Psoas muscle (tissue), 8 donors: ENCODE measurements around the gene ING3. TPM values are rescaled to one million over a fixed set of nuclear protein-coding genes. Genes with fewer than 3 reads are reported as not detected.
A peak's percentile ranks its signal among the peaks of the same experiment; 100 is the strongest.

Source experiments
- ATAC-seq, 4 donors: fragments of 200-7000 bp; cut with Tn5 transposase; one replicate each; pipeline ENCODE4 v1.9.1; 2020; ENCODE audit warnings: moderate library complexity in 3 of 4, mild to moderate bottlenecking in 2 of 4
- DNase-seq, 2 donors: peaks; one replicate each; pipeline ENCODE4 v3.0.0-alpha.2; 2020
- H3K27ac ChIP-seq: fragments of 200-600 bp; one replicate; pipeline ENCODE4 v1.8.0; 2022
- H3K27me3 ChIP-seq, 3 donors: fragments of 200-600 bp in 1 of 3; one replicate each; pipeline versions ENCODE4 v1.6.1 to v1.8.0; 2013 to 2022; ENCODE audit warnings: low read length in 2 of 3, mild to moderate bottlenecking in 2 of 3, moderate library complexity in 1 of 3; ENCODE audit not compliant: insufficient read depth in 3 of 3
- H3K36me3 ChIP-seq, 2 donors: fragments of 200-600 bp in 1 of 2; one replicate each; pipeline versions ENCODE4 v1.6.1 to v1.8.0; 2013 to 2022; ENCODE audit warnings: low read depth in 1 of 2, mild to moderate bottlenecking in 1 of 2, moderate library complexity in 1 of 2; ENCODE audit not compliant: insufficient read depth in 1 of 2
- H3K4me1 ChIP-seq: fragments of 200-600 bp; one replicate; pipeline ENCODE4 v1.8.0; 2022
- H3K4me3 ChIP-seq: fragments of 200-600 bp; one replicate; pipeline ENCODE4 v1.8.0; 2022; ENCODE audit warnings: mild to moderate bottlenecking
- H3K9me3 ChIP-seq: fragments of 200-600 bp; one replicate; pipeline ENCODE4 v1.8.0; 2022
- CTCF ChIP-seq: fragments of 200-600 bp; IDR thresholded peaks from one replicate; pipeline ENCODE4 v1.8.0; 2022; ENCODE audit warnings: antibody characterized with exemption
- WGBS, 3 donors: extraction: QIAGEN DNeasy Blood & Tissue Kit; methylation state at CpG; one replicate each; pipeline versions ENCODE4 v1.1.6 to v1.1.7; 2013; 5-methylcytosine and 5-hydroxymethylcytosine counted together
- intact Hi-C, 2 donors: fragments of 100-400 bp; cut with DNase I; formaldehyde crosslinking; loops; one replicate each; pipeline versions ENCODE4 v1.11.0 to v1.14.2; 2022
- polyA plus RNA-seq, 3 donors: library from polyadenylated mRNA; stranded (reverse); fragments of 200-250 nt; gene quantifications; one replicate each; pipeline ENCODE4 v1.2.3, GENCODE V29; 2013
- total RNA-seq, 4 donors: library from RNA; stranded (reverse); fragmentation: NEBNext Ultra II Directional in 2 of 4; extraction: Animal tissue kit (Norgen Biotek cat#: 25700) in 2 of 4; gene quantifications; one replicate each; pipeline versions ENCODE4 v1.2.1 to v1.2.4, GENCODE V29; 2021 to 2023
- donor health status: healthy with polysubstance abuse.
- donor health status: DM: no; HTN: no; CAD: no; lungs with moderate emphysema.
- donor health status: Bipolar disorder and iron deficiency.
- donor health status: healthy.
- donor health status: DM: yes; HTN: yes; CAD: no.
- donor health status: DM: no; HTN: no; CAD: no.
- donor health status: DM: no; HTN: no; CAD: no.
- donor health status: DM: yes; HTN: yes; CAD: no.

ING3 gene
- total and polyA plus RNA-seq, 7 donors: 5.5 to 10.1 (median 8.3) TPM

- peaks cover 0 to 51% of the 10 kb centered on the region in 2 donors for H3K36me3 ChIP-seq
- ATAC-seq (no peak), DNase-seq (no peak)
- WGBS, 3 donors: 48 to 59% (median 51%) methylated on average over 2 of the region's 2 CpGs
- peak overlapping the region; percentile 73 for H3K4me3 ChIP-seq
- H3K27me3 ChIP-seq: no peaks in the 10 kb centered on the region
- H3K4me1 ChIP-seq: peaks cover 19% of the 10 kb centered on the region
- H3K9me3 ChIP-seq: no peaks in the 10 kb centered on the region
- intact Hi-C loops: loop anchor here in 1 of 2 donors (5.0 kb wide), 1 partner anchor 35 kb away; the partner anchor contains the start of gene CPED1
- peak overlapping the region; percentile 91 for H3K27ac ChIP-seq
- TF ChIP-seq CTCF: no peak
Observed at GRCh38 chr7:120951826-120952225, 1.2 kb downstream of the ING3 start.

GRCh38 chr7:120955577-120956149 is 5.1 kb downstream of the ING3 start:
- Histone ChIP-seq H3K36me3 (peaks cover 4 to 76% of the 10 kb centered on the region in 2 donors), H3K4me1 (peaks cover 21% of the 10 kb centered on the region), H3K27me3 (no peaks in the 10 kb centered on the region), H3K27ac (no peak overlapping the region), H3K4me3 (no peak overlapping the region), H3K9me3 (no peaks in the 10 kb centered on the region)
- no peak for TF ChIP-seq CTCF
- intact Hi-C loops: no loop called here
- DNase-seq (no peak), ATAC-seq (no peak)
- 88 to 94% (median 89%) methylated on average over 3 of the region's 3 CpGs for WGBS, 3 donors

- ATAC-seq: no peak
- WGBS, 3 donors: 78 to 83% (median 83%) methylated on average over 8 of the region's 8 CpGs
- DNase-seq: no peak
- Histone ChIP-seq H3K27me3 (no peaks in the 10 kb centered on the region), H3K4me1 (peaks cover 17% of the 10 kb centered on the region), H3K9me3 (no peaks in the 10 kb centered on the region), H3K4me3 (no peak overlapping the region), H3K27ac (no peak overlapping the region), H3K36me3 (peaks cover 4 to 56% of the 10 kb centered on the region in 2 donors)
- intact Hi-C loops: no loop called here
- no peak for TF ChIP-seq CTCF
Observed at GRCh38 chr7:120959929-120960484, 9.4 kb downstream of the ING3 start.

GRCh38 chr7:120960714-120961113 is 10.1 kb downstream of the ING3 start:
- H3K36me3 ChIP-seq: peaks cover 4 to 56% of the 10 kb centered on the region in 2 donors
- intact Hi-C loops: no loop called here
- no peaks in the 10 kb centered on the region for H3K27me3 ChIP-seq
- no peak overlapping the region for H3K27ac ChIP-seq
- 51 to 62% (median 60%) methylated on average over 1 of the region's 1 CpG for WGBS, 3 donors
- peaks cover 17% of the 10 kb centered on the region for H3K4me1 ChIP-seq
- no peak overlapping the region for H3K4me3 ChIP-seq
- no peak for ATAC-seq
- H3K9me3 ChIP-seq: no peaks in the 10 kb centered on the region
- no peak for DNase-seq
- no peak for TF ChIP-seq CTCF
